Retinal pigment epithelial cell (primary cell): Measurements from ENCODE around the gene FRMD4A.

Source experiments
- DNase-seq: peaks from one replicate; pipeline ENCODE4 v3.0.0-alpha.2; 2010; ENCODE audit warnings: low read depth
- H3K4me3 ChIP-seq: 2 replicates; pipeline ENCODE4 v1.5.1; 2011; ENCODE audit warnings: mild to moderate bottlenecking, low read length, control low read depth, moderate library complexity
- CTCF ChIP-seq: conservative IDR thresholded peaks from 2 replicates; pipeline ENCODE4 v1.5.1; 2011; ENCODE audit warnings: low read depth, low read length, control low read depth, inconsistent platforms

The FRMD4A gene

GRCh38 chr10:14180911-14181566 is 149.7 kb downstream of the FRMD4A start:
- no peak overlapping the region for H3K4me3 ChIP-seq
- no peak for TF ChIP-seq CTCF
- DNase-seq = no peak

- TF ChIP-seq CTCF = no peak
Observed at GRCh38 chr10:14179251-14179650, 151.5 kb downstream of the FRMD4A start.

DNA sequence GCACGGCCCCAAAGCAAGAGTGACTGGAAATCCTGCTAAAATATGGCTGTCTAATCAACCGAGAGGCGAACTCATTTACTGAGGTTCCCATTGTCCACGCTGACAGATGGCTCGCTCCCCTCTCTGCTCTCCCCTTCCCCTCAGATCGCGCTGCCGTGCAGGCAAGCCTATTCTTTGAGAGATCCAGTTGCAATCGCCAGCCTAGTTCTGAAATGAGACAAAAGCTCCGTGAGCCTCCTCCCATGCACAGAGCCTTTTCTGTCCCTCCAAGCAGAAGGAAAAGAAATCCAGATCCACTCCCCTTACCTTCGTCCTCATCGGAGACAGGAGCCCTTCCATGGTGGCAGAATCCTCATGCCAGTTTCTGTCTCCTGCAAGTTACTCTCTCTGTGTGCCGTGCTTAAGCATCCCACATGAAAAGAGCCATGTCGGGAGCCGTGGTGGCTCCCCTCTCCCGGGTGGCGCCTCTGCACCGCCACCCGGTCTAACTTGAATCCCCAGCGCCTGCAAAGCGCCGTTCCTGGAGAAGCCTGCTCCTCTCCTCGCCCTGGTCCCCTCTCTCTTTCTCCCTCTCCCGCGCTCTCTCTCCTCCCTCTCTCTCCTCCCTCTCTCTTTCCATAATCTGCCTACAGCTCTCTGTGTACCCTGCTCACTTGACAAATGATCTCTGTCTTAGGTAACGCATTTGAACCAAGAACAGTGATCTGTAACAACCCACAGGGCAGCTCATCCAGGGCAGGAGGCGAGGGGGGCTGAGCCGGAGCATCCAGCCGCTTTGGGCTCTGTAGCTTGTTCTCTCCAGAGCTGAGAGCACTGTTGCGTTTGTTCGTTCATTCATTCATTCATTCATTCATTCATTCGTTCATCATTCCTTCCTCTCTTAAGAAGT is 156.8 kb downstream of the FRMD4A start:
- peak overlapping the region; percentile 66 for H3K4me3 ChIP-seq
- peak; percentile 0 for TF ChIP-seq CTCF
- no peak for DNase-seq

More at GRCh38 chr10:14179251-14179650, 151.5 kb downstream of the FRMD4A start:
- H3K4me3 ChIP-seq = no peak overlapping the region
- DNase-seq = no peak

DNA sequence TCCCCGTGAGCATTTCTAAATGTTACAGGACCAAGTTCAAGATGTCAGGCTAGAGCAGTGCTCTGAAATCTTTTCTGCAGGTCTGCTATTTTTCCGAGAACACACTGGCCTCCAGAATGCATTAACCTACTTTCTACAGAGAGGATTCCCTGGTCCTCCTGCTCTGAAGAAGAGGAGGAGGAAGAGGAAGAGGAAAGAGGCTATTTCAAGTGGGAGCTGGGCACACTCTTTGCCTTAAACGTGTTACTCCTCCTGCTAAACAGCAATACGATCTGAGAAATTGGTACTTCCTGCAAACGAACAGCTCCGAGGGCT is 157.4 kb downstream of the FRMD4A start:
- peak overlapping the region; percentile 66 for H3K4me3 ChIP-seq
- TF ChIP-seq CTCF = no peak
- DNase-seq = no peak

GRCh38 chr10:14172336-14172950 is 158.3 kb downstream of the FRMD4A start:
- no peak for TF ChIP-seq CTCF
- no peak for DNase-seq
- H3K4me3 ChIP-seq = no peak overlapping the region

- H3K4me3 ChIP-seq = no peak overlapping the region
- TF ChIP-seq CTCF = no peak
- DNase-seq = no peak
Observed at GRCh38 chr10:14171336-14171735, 159.4 kb downstream of the FRMD4A start.
